GM13976 (cell line): ENCODE data around the gene GRIK2.

Source experiments
- DNase-seq: peaks from one replicate; pipeline ENCODE4 v3.0.0; 2012; ENCODE audit warnings: low spot score
- in situ Hi-C: fragments of 300-500 bp; cut with MboI; formaldehyde crosslinking; loops from one replicate; pipeline ENCODE4 v1.12.0; 2022; ENCODE audit warnings: low sequenced_read_pairs, mixed read lengths, inconsistent platforms; ENCODE audit not compliant: unreplicated experiment
- TF ChIP-seq, protein P1 (sequence below): IDR thresholded peaks from 2 replicates; pipeline ENCODE4 v1.5.1; 2012; ENCODE audit warnings: borderline replicate concordance, mild to moderate bottlenecking; ENCODE audit not compliant: insufficient read depth; ENCODE audit errors: extremely low read depth, missing control alignments, control extremely low read depth

The GRIK2 gene

GRCh38 chr6:101394936-101395335 lies 1.4 kb downstream of the GRIK2 start:
- in situ Hi-C loops = no loop called here
- TF ChIP-seq, protein P1, sequence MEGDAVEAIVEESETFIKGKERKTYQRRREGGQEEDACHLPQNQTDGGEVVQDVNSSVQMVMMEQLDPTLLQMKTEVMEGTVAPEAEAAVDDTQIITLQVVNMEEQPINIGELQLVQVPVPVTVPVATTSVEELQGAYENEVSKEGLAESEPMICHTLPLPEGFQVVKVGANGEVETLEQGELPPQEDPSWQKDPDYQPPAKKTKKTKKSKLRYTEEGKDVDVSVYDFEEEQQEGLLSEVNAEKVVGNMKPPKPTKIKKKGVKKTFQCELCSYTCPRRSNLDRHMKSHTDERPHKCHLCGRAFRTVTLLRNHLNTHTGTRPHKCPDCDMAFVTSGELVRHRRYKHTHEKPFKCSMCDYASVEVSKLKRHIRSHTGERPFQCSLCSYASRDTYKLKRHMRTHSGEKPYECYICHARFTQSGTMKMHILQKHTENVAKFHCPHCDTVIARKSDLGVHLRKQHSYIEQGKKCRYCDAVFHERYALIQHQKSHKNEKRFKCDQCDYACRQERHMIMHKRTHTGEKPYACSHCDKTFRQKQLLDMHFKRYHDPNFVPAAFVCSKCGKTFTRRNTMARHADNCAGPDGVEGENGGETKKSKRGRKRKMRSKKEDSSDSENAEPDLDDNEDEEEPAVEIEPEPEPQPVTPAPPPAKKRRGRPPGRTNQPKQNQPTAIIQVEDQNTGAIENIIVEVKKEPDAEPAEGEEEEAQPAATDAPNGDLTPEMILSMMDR = no peak
- DNase-seq = no peak

DNA sequence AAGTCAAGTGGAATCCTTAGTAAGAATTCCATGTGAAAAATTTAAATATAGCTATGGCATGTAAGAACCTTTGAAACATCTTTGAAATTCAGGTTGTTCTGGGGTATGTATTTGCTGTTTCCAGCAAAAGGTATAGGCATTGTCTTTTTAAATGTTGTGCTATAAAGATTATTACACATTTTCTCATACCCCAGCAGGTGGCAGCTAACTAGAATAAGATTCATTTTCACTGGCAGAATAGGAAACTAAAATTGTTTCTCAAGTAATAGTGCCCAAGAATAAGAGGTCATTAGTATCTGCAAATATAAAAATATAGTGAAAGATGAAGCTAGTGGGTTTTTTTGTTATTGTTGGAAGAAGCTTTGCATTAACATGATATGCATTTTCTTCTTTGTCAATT lies 1.8 kb downstream of the GRIK2 start:
- no peak for DNase-seq
- in situ Hi-C loops = no loop called here
- TF ChIP-seq, protein P1 = no peak

- TF ChIP-seq, protein P1 = no peak
- in situ Hi-C loops = no loop called here
- peak; percentile 60 for DNase-seq
These were observed 3.2 kb downstream of the GRIK2 start for GRCh38 chr6:101396548-101397173.

DNA sequence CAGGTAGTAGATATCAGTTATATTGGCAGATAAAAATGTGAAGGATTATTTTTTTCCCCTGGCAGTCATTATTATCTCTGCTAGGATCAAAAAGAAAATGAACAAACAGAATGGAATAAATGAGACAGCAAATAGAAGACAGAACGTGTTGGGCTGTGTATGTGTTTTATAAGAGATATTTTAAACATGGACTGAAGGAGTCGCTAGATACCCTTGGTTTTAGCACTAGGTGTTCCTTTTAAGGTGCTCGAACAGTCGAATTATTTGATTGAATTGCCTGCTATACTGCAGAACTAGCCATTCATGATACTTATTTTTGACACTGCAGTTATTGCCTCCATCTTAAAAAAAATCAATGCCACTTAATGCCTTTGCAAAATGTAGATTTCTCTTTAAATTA lies 3.7 kb downstream of the GRIK2 start:
- in situ Hi-C loops = no loop called here
- TF ChIP-seq, protein P1 = no peak
- DNase-seq = no peak

DNA sequence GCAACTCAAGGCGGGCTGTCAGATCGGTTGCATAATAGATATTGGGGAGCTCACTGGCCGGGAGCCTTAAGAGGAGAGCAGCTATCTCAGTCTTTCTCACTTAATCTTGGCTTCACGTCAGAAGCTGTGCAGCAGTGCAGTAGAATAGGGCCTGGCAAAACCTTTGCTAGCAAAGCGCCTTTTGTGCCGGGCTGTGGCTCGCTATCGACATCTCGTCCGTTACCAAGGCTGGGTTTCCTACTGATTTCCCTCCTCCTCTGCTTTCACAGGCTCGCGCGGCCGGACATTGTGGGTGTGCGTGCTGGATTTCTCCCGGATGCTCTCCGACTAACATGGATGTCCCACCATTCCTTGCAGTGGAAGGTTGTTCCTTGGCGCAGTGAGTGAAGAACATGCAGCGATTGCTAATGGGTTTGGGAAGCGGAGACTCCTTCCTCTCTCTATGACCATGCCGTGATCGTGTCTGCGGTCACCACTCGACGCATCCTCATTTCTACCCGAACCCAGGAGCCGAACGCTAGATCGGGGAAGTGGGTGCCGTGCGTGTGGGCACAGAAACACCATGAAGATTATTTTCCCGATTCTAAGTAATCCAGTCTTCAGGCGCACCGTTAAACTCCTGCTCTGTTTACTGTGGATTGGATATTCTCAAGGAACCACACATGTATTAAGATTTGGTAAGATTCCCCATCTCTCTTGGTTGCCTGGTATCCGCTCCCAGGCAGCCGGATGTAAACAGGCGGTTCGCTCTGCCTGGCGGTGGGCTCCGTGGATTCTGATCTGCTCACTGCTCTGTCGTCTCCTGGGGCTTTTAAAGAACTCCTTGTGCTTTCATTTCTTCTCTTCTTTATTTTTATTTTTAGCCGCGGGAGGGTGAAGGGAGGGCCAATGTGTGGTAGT lies 5.5 kb downstream of the GRIK2 start:
- in situ Hi-C loops = no loop called here
- TF ChIP-seq, protein P1 = no peak
- no peak for DNase-seq

DNA sequence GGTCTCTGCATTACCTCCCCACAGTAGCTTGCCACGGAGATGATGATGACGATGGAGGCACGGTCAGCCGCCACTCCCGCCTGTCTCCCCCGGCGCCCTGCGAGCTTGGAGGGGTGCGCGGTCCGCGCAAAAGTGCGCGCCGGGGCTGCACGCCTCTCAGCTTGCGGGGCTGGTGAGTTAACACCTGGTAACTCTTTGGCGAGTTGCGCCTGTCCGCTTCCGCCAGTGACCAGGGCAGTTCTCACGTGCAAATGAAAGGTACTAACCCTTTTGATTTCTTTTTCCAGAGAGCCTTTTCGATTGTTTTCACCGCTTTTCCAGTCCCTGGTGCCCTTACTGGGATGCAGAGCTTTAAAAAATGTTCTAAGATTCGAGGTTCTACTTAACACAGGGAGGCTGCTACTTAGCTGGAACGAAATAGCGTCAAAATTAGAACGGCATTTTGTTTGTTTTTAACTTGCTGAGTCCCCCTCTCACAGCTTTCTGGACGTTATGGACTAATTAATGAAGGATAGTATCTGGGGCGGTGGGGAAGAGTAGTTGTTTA lies 6.2 kb downstream of the GRIK2 start:
- DNase-seq = no peak
- in situ Hi-C loops = no loop called here

More for the DNA sequence above, 6.2 kb downstream of the GRIK2 start:
- TF ChIP-seq, protein P1 = no peak
